GM10248 (cell line): ENCODE results near the gene SCP2.

Experiments
- CTCF ChIA-PET: fragments of 300-600 bp; sonication (Branson Sonifier 250); formaldehyde crosslinking; extraction: SDS; loops from one replicate; lab custom pipeline; 2021; ENCODE audit warnings: antibody characterized with exemption; lab: Yijun Ruan, JAX
- POLR2A ChIA-PET: fragments of 350-650 bp; sonication (Branson Sonifier 250); formaldehyde crosslinking; extraction: SDS; loops from one replicate; lab custom pipeline; 2020; ENCODE audit warnings: antibody characterized with exemption; lab: Yijun Ruan, JAX
- DNase-seq: peaks from one replicate; pipeline ENCODE4 v3.0.0; 2012; ENCODE audit errors: extremely low spot score
- CTCF ChIP-seq: IDR thresholded peaks from 2 replicates; pipeline ENCODE4 v1.5.1; 2012; ENCODE audit warnings: mild to moderate bottlenecking, low read depth; ENCODE audit errors: extremely low read depth, missing control alignments, control extremely low read depth

The SCP2 gene

GRCh38 chr1:53093778-53094532, 166.9 kb downstream of the SCP2 start:
- ChIA-PET POLR2A (no interaction called here), CTCF (no interaction called here)
- TF ChIP-seq CTCF, result no peak
- DNase-seq, result no peak

- ChIA-PET CTCF (no interaction called here), POLR2A (no interaction called here)
- TF ChIP-seq CTCF, result no peak
- no peak for DNase-seq
Observed at GRCh38 chr1:53094533-53094919, 167.4 kb downstream of the SCP2 start.
